HG02678 (cell line): ENCODE data around the gene USP47.

Source experiments
- ATAC-seq: cut with Tn5 transposase; IDR thresholded peaks from one replicate; pipeline ENCODE4 v1.9.1; 2021; ENCODE audit warnings: mild to moderate bottlenecking, moderate library complexity; ENCODE audit not compliant: unreplicated experiment

USP47 gene

GRCh38 chr11:11841723-11842420 is at the start of gene USP47:
Gene USP47, plus strand, starts transcription at chr11:11841972. Its CDS starts 214 bp downstream, at chr11:11842186.
- ATAC-seq: peak; percentile 69

GRCh38 chr11:11793073-11793472 is 48.7 kb upstream of the USP47 start:
- no peak for ATAC-seq

- ATAC-seq: peak; percentile 64
These were observed 43.0 kb upstream of the USP47 start for GRCh38 chr11:11798586-11799438.

- ATAC-seq: no peak
These were observed 36.5 kb upstream of the USP47 start for GRCh38 chr11:11805228-11805627.

- ATAC-seq: no peak
These were observed 35.7 kb upstream of the USP47 start for GRCh38 chr11:11806074-11806473.

GRCh38 chr11:11806586-11806985 is 35.2 kb upstream of the USP47 start:
- ATAC-seq: no peak

GRCh38 chr11:11807811-11808782 is 33.7 kb upstream of the USP47 start:
- ATAC-seq: no peak

- no peak for ATAC-seq
These were observed 32.7 kb upstream of the USP47 start for GRCh38 chr11:11808992-11809615.

GRCh38 chr11:11810764-11811726 is 30.7 kb upstream of the USP47 start:
- ATAC-seq: no peak

GRCh38 chr11:11813288-11813962 is 28.3 kb upstream of the USP47 start:
- no peak for ATAC-seq

- ATAC-seq: no peak
These were observed 26.9 kb upstream of the USP47 start for GRCh38 chr11:11814614-11815452.

- no peak for ATAC-seq
These were observed 25.1 kb upstream of the USP47 start for GRCh38 chr11:11816511-11817314.

- no peak for ATAC-seq
These were observed 23.8 kb upstream of the USP47 start for GRCh38 chr11:11817957-11818356.

GRCh38 chr11:11818529-11819121 is 23.1 kb upstream of the USP47 start:
- ATAC-seq: no peak

- ATAC-seq: no peak
These were observed 19.9 kb upstream of the USP47 start for GRCh38 chr11:11821899-11822298.

- no peak for ATAC-seq
These were observed 18.8 kb upstream of the USP47 start for GRCh38 chr11:11822946-11823345.

- ATAC-seq: no peak
These were observed 15.5 kb upstream of the USP47 start for GRCh38 chr11:11826260-11826659.
